GM18526 (cell line): Measurements from ENCODE around the gene EDA.

Experiments used
- POLR2A ChIP-seq: IDR thresholded peaks from 3 replicates; pipeline ENCODE4 v1.6.1; 2011; ENCODE audit not compliant: insufficient read length; ENCODE audit errors: extremely low read depth

The EDA gene

GRCh38 chrX:69615779-69616456 lies at the start of gene EDA:
Gene EDA, plus strand, starts transcription at chrX:69616113.
- no peak for TF ChIP-seq POLR2A

GRCh38 chrX:69568828-69569227 lies 47.1 kb upstream of the EDA start:
- no peak for TF ChIP-seq POLR2A

- TF ChIP-seq POLR2A: no peak
Observed at GRCh38 chrX:69597399-69597798, 18.5 kb upstream of the EDA start.

- no peak for TF ChIP-seq POLR2A
Observed at GRCh38 chrX:69600182-69600581, 15.7 kb upstream of the EDA start.

- TF ChIP-seq POLR2A: no peak
Observed at GRCh38 chrX:69603566-69604194, 12.2 kb upstream of the EDA start.

- TF ChIP-seq POLR2A: no peak
Observed at GRCh38 chrX:69605521-69605920, 10.4 kb upstream of the EDA start.

- TF ChIP-seq POLR2A: no peak
Observed at GRCh38 chrX:69607616-69608015, 8.3 kb upstream of the EDA start.

- no peak for TF ChIP-seq POLR2A
Observed at GRCh38 chrX:69613946-69614345, 2.0 kb upstream of the EDA start.

- no peak for TF ChIP-seq POLR2A
Observed at GRCh38 chrX:69614886-69615285, 1.0 kb upstream of the EDA start.

GRCh38 chrX:69615342-69615741 lies 571 bp upstream of the EDA start:
- TF ChIP-seq POLR2A: no peak

GRCh38 chrX:69616457-69617203 lies 717 bp downstream of the EDA start:
- TF ChIP-seq POLR2A: no peak

GRCh38 chrX:69618803-69619202 lies 2.9 kb downstream of the EDA start:
- TF ChIP-seq POLR2A: no peak

- no peak for TF ChIP-seq POLR2A
Observed at GRCh38 chrX:69626129-69626528, 10.2 kb downstream of the EDA start.

- no peak for TF ChIP-seq POLR2A
Observed at GRCh38 chrX:69627744-69628143, 11.8 kb downstream of the EDA start.

GRCh38 chrX:69630147-69630546 lies 14.2 kb downstream of the EDA start:
- no peak for TF ChIP-seq POLR2A

- TF ChIP-seq POLR2A: no peak
Observed at GRCh38 chrX:69664693-69665092, 48.8 kb downstream of the EDA start.
